GM23338 (cell line): ENCODE measurements around the gene MAP7D1. TPM values are rescaled to one million over a fixed set of nuclear protein-coding genes. Genes with fewer than 3 reads are reported as not detected.

Experiments
- ATAC-seq: fragments of 200-7000 bp; cut with Tn5 transposase; 3 replicates; pipeline ENCODE4 v1.9.1; 2020
- DNase-seq: peaks from one replicate; pipeline ENCODE4 v3.0.0-alpha.2; 2015; ENCODE audit warnings: low spot score
- H2AFZ ChIP-seq: fragments of 200-600 bp; sonication (generic); 2 replicates; pipeline ENCODE4 v1.8.0; 2016; ENCODE audit warnings: antibody characterized with exemption, mild to moderate bottlenecking, moderate library complexity
- H3F3A ChIP-seq: fragments of 200-600 bp; sonication (generic); replicated peaks from 2 replicates; pipeline ENCODE4 v1.8.0; 2017; ENCODE audit warnings: antibody characterized with exemption, mixed run types, low read depth
- H3K27ac ChIP-seq: fragments of 200-600 bp; sonication (generic); 2 replicates; pipeline ENCODE4 v1.6.1; 2016; ENCODE audit warnings: low read depth
- H3K27me3 ChIP-seq: fragments of 200-600 bp; sonication (generic); 2 replicates; pipeline ENCODE4 v1.8.0; 2016; ENCODE audit warnings: mild to moderate bottlenecking, mixed run types, moderate library complexity; ENCODE audit not compliant: insufficient read depth
- H3K36me3 ChIP-seq: fragments of 200-600 bp; sonication (generic); 2 replicates; pipeline ENCODE4 v1.8.0; 2016; ENCODE audit warnings: mild to moderate bottlenecking; ENCODE audit not compliant: insufficient read depth
- H3K4me1 ChIP-seq: fragments of 200-600 bp; sonication (generic); 2 replicates; pipeline ENCODE4 v1.8.0; 2016; ENCODE audit warnings: mild to moderate bottlenecking, moderate library complexity; ENCODE audit not compliant: insufficient read depth
- H3K4me2 ChIP-seq: fragments of 200-600 bp; sonication (generic); 2 replicates; pipeline ENCODE4 v1.7.1; 2017; ENCODE audit warnings: mixed run types
- H3K4me3 ChIP-seq: fragments of 200-600 bp; sonication (generic); 2 replicates; pipeline ENCODE4 v1.6.1; 2016; ENCODE audit warnings: mixed run types
- H3K79me2 ChIP-seq: fragments of 200-600 bp; sonication (generic); replicated peaks from 2 replicates; pipeline ENCODE4 v1.8.0; 2017; ENCODE audit warnings: mild to moderate bottlenecking; ENCODE audit not compliant: insufficient read depth
- H3K9me2 ChIP-seq: fragments of 200-600 bp; sonication (generic); 2 replicates; pipeline ENCODE4 v1.8.0; 2017; ENCODE audit not compliant: insufficient read depth
- H4K20me1 ChIP-seq: fragments of 200-600 bp; sonication (generic); replicated peaks from 2 replicates; pipeline ENCODE4 v1.8.0; 2017; ENCODE audit warnings: mild to moderate bottlenecking; ENCODE audit not compliant: insufficient read depth
- H3K27ac Mint-ChIP-seq: 2 replicates; pipeline ENCODE4 v1.8.0; 2020; ENCODE audit warnings: inconsistent platforms, mild to moderate bottlenecking, moderate library complexity, mixed read lengths
- H3K27me3 Mint-ChIP-seq: 3 replicates; pipeline ENCODE4 v1.8.0; 2022; ENCODE audit warnings: low read depth, mild to moderate bottlenecking, moderate library complexity, mixed read lengths, inconsistent platforms; ENCODE audit not compliant: insufficient read depth, poor library complexity
- H3K36me3 Mint-ChIP-seq: 3 replicates; pipeline ENCODE4 v1.8.0; 2021; ENCODE audit warnings: low read depth, mild to moderate bottlenecking, inconsistent platforms, moderate library complexity, mixed read lengths
- H3K4me1 Mint-ChIP-seq: 3 replicates; pipeline ENCODE4 v1.8.0; 2020; ENCODE audit warnings: mild to moderate bottlenecking, inconsistent platforms, mixed read lengths
- H3K4me3 Mint-ChIP-seq: 3 replicates; pipeline ENCODE4 v1.8.0; 2021; ENCODE audit warnings: moderate library complexity, mild to moderate bottlenecking, inconsistent platforms, mixed read lengths
- H3K9me3 Mint-ChIP-seq: 3 replicates; pipeline ENCODE4 v1.8.0; 2020; ENCODE audit warnings: moderate library complexity, mild to moderate bottlenecking, inconsistent platforms, mixed read lengths
- CTCF ChIP-seq, 2 experiments: fragments of 200-600 bp in 1 of 2; sonication (generic) in 1 of 2; conservative IDR thresholded peaks; 2 replicates each; pipeline versions ENCODE4 v1.5.1 to v1.6.1; 2016 to 2017; ENCODE audit warnings: antibody characterized with exemption in 2 of 2, low read depth in 2 of 2, mild to moderate bottlenecking in 2 of 2, moderate library complexity in 1 of 2
- ETS1 ChIP-seq: IDR thresholded peaks from 2 replicates; pipeline ENCODE4 v1.6.1; 2016; ENCODE audit warnings: antibody characterized with exemption
- EZH2 ChIP-seq: fragments of 200-600 bp; sonication (generic); IDR thresholded peaks from one replicate; pipeline ENCODE4 v1.8.0; 2017; ENCODE audit warnings: antibody characterized with exemption, mild to moderate bottlenecking, low read depth; ENCODE audit not compliant: unreplicated experiment
- EZH2phosphoT487 ChIP-seq: fragments of 200-600 bp; sonication (generic); IDR thresholded peaks from one replicate; pipeline ENCODE4 v1.8.1; 2018; ENCODE audit warnings: antibody characterized with exemption; ENCODE audit not compliant: unreplicated experiment
- JUNB ChIP-seq: IDR thresholded peaks from one replicate; pipeline ENCODE4 v1.6.1; 2016; ENCODE audit warnings: antibody characterized with exemption; ENCODE audit not compliant: unreplicated experiment
- NANOG ChIP-seq: IDR thresholded peaks from 2 replicates; pipeline ENCODE4 v1.6.1; 2016; ENCODE audit warnings: antibody characterized with exemption, borderline replicate concordance
- POLR2AphosphoS5 ChIP-seq: IDR thresholded peaks from 2 replicates; pipeline ENCODE4 v1.6.1; 2016; ENCODE audit warnings: antibody characterized with exemption, low read depth
- REST ChIP-seq: IDR thresholded peaks from one replicate; pipeline ENCODE4 v1.6.1; 2018; ENCODE audit warnings: antibody characterized with exemption; ENCODE audit not compliant: unreplicated experiment
- STAT1 ChIP-seq: IDR thresholded peaks from one replicate; pipeline ENCODE4 v1.6.1; 2016; ENCODE audit warnings: antibody characterized with exemption; ENCODE audit not compliant: unreplicated experiment
- ZNF462 ChIP-seq: fragments of 250-450 bp; sonication (Bioruptor Pico); IDR thresholded peaks from 2 replicates; pipeline ENCODE4 v1.5.0; 2020; ENCODE audit warnings: mild to moderate bottlenecking, moderate library complexity
- polyA plus RNA-seq: library from polyadenylated mRNA; unstranded; fragments of >200 nt; fragmentation: Nextera tagmentation; extraction: Ambion mirVana; gene quantifications from 2 replicates; pipeline ENCODE4 v1.2.1, GENCODE V29; 2016
- total RNA-seq: library from RNA; depleted of rRNA; stranded (reverse); fragments of >200 nt; shearing (Covaris generic); gene quantifications from 2 replicates; pipeline ENCODE4 v1.2.3, GENCODE V29; 2014

MAP7D1 gene
- total and polyA plus RNA-seq, 2 experiments from 2014 or later, result 13.8 to 59.8 TPM

- Histone ChIP-seq H3F3A (peaks cover 6% of the 10 kb centered on the region; the same call in 1 of the 2 replicates), H3K4me2 (no peak overlapping the region), H3K4me3 (no peak overlapping the region), H4K20me1 (no peaks in the 10 kb centered on the region; the same call in 1 of the 2 replicates), H3K27me3 (no peaks in the 10 kb centered on the region), H3K27ac (no peak overlapping the region), H2AFZ (no peak overlapping the region), H3K36me3 (no peaks in the 10 kb centered on the region), H3K4me1 (peaks cover 3% of the 10 kb centered on the region), H3K79me2 (no peaks in the 10 kb centered on the region; the same call in 1 of the 2 replicates), H3K9me2 (no peaks in the 10 kb centered on the region)
- TF ChIP-seq NANOG (no peak), JUNB (no peak), EZH2phosphoT487 (no peak), POLR2AphosphoS5 (no peak), STAT1 (no peak), CTCF (conservative IDR thresholded peaks at IDR 0.05; ENCODE audit: low read depth in 2 of 2) (no peak), ETS1 (no peak), REST (no peak)
- Mint-ChIP-seq H3K27me3 (peaks cover 4% of the 10 kb centered on the region), H3K4me3 (no peak overlapping the region), H3K9me3 (no peaks in the 10 kb centered on the region), H3K27ac (no peak overlapping the region), H3K4me1 (peaks cover 13% of the 10 kb centered on the region; the same call in 2 of the 3 replicates), H3K36me3 (peaks cover 3% of the 10 kb centered on the region; the same call in 1 of the 3 replicates)
- DNase-seq (no peak), ATAC-seq (no peak)
Observed at GRCh38 chr1:36136535-36136934, 19.4 kb upstream of the MAP7D1 start.

- Histone ChIP-seq H3K27ac (no peak overlapping the region), H3F3A (peaks cover 6% of the 10 kb centered on the region; the same call in 1 of the 2 replicates), H3K36me3 (no peaks in the 10 kb centered on the region), H4K20me1 (peaks cover 3% of the 10 kb centered on the region; the same call in 1 of the 2 replicates), H3K4me3 (no peak overlapping the region), H3K27me3 (no peaks in the 10 kb centered on the region), H3K4me1 (peaks cover 3% of the 10 kb centered on the region), H3K79me2 (peaks cover 4% of the 10 kb centered on the region; the same call in 1 of the 2 replicates), H3K4me2 (no peak overlapping the region), H3K9me2 (no peaks in the 10 kb centered on the region), H2AFZ (no peak overlapping the region)
- DNase-seq (no peak), ATAC-seq (no peak)
- H3K9me3 Mint-ChIP-seq, result no peaks in the 10 kb centered on the region
- H3K27ac Mint-ChIP-seq, result no peak overlapping the region
- peaks cover 4% of the 10 kb centered on the region for H3K27me3 Mint-ChIP-seq
- peaks cover 13% of the 10 kb centered on the region; the same call in 2 of the 3 replicates for H3K4me1 Mint-ChIP-seq
- no peak overlapping the region for H3K4me3 Mint-ChIP-seq
- peaks cover 3% of the 10 kb centered on the region; the same call in 1 of the 3 replicates for H3K36me3 Mint-ChIP-seq
- TF ChIP-seq EZH2 (no peak), ZNF462 (CRISPR knock-in tag) (no peak)
Observed at GRCh38 chr1:36137226-36137625, 18.7 kb upstream of the MAP7D1 start.
